ENCODE data around the gene MRPS24.
"Not testable (repeated sequence)": the region's sequence is repeated elsewhere in the genome, so short reads cannot be mapped to it uniquely, and the experiment has no call there.

The MRPS24 gene

GRCh38 chr7:43869006-43869866, at the start of gene MRPS24:
Gene MRPS24 (minus strand): TSS chr7:43869517. CDS start chr7:43869495, 22 bp downstream.
- peak; percentile 89 for DNase-seq (ENCODE audit: low read depth)

DNA sequence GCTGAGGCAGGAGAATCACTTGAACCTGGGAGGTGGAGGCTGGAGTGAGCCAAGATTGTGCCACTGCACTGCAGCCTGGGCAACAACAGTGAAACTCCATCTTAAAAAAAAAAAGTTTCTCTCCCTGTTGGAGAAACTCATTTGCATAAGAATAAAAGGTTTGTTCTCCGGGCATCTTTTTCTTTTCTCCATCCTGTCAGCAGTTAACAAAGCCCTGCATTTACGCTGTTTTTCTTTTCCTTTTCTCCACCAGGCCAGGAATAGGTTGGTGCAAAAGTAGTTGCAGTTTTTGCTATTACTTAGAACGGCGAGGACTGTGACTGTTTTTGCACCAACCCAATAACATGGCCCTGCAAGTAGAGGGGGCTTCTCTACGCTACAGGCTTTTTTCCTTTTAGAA, 46.6 kb upstream of the MRPS24 start:
- no peak for DNase-seq (ENCODE audit: low read depth)

GRCh38 chr7:43914795-43915194, 45.5 kb upstream of the MRPS24 start:
- DNase-seq (ENCODE audit: low read depth), result no peak

DNA sequence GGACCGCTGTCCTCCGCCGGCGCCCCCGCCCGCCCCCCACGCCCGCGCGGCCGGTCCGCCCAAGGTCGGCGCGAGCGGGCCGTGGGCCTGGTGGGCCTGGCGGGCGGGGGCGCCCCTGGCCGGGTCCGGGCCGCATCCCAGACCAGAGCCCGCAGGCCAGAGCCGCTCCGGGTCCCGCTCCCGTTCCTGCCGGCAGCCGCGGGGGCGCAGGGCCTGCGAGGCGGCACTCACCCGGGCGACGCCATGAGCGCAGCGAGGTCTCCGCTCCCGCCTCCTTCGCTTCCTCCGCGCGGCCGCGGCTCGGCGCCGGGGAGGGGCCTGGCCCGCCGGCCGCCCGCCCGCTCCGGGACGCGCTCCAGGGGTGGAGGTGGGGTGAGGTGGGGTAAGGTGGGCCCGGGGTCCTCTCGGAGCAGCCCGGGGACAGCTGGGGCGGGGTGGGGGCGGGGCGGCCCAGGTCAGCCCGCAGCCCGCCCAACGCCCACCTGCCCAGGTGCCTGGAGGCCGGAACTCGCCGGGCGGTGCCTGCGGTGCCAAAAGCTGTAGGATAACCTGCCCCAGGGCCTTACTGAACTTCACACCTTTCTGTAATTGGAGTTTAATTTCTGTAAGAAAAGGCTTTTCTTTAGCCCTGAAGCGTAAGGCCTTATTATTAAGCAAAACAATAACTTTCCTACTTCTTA, 37.2 kb upstream of the MRPS24 start, which contains the start of gene URGCP:
Gene URGCP (minus strand): TSS at position 266 of the 680 bp plus-strand sequence. CDS start 21 bp downstream, at position 245.
- no peak for DNase-seq (ENCODE audit: low read depth)

GRCh38 chr7:43905956-43906330, 36.6 kb upstream of the MRPS24 start:
- no peak for DNase-seq (ENCODE audit: low read depth)

DNA sequence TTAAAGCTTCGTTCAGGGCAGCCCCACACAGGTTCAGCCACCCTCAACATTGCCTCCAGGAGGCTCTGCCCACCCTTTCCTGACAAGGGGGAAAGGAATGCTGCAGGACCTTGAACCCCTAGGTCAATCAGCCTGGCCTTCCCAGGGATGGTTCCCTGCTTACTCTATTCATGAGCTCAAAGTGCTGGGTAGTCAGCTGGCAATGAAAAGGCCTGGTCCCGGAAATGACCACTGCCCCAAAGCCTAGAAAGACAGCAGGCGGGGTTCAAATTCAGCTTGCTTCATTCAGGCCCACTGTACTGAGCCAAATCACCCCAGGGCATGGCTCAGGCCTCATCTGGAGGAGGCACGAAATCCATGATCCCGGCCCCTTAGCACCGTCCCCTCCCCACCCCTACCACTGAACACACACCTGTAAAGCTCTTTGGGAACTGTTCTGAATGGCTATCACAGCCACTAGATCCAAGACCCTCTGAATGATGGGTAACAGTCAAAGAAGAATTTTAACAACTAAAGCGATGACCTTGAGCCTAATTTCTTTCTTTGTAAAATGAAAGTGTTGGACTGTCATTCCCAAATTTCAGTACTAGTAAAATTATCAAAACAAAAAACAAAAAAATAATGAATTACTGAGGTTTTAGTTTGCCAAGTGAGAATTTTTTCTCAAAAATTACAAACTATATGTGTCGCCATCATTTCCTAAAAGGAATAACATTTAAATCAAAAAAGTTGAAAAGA, 36.1 kb upstream of the MRPS24 start:
- DNase-seq (ENCODE audit: low read depth), result no peak

- no peak for DNase-seq (ENCODE audit: low read depth)
These were observed 35.4 kb upstream of the MRPS24 start for GRCh38 chr7:43904533-43905208.

DNA sequence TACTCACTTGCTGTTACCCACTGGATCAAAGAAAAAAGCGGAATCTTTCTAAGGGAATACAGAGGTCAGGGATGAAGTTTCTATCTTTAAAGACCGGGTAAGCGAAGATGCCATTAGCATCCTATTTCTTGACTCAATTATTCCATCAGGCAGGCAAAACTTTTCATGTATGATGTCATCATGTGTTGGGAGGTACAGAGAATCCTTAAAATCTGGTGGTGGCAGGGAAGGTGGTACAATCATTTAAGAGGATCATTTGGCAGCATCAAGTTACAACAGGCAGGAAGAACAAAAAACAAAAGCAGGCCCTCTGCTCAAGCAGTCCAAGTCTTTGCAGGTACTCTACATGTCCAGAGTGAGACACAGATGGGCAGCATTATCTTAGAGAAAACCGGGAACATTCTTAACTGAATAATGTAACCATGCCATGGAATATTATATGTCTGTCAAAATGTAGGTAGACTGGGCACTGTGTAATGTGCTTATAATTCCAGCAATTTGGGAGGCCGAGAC, 33.3 kb upstream of the MRPS24 start:
- no peak for DNase-seq (ENCODE audit: low read depth)

- not testable (repeated sequence) for DNase-seq (ENCODE audit: low read depth)
These were observed 29.3 kb upstream of the MRPS24 start for GRCh38 chr7:43898571-43898970.

DNA sequence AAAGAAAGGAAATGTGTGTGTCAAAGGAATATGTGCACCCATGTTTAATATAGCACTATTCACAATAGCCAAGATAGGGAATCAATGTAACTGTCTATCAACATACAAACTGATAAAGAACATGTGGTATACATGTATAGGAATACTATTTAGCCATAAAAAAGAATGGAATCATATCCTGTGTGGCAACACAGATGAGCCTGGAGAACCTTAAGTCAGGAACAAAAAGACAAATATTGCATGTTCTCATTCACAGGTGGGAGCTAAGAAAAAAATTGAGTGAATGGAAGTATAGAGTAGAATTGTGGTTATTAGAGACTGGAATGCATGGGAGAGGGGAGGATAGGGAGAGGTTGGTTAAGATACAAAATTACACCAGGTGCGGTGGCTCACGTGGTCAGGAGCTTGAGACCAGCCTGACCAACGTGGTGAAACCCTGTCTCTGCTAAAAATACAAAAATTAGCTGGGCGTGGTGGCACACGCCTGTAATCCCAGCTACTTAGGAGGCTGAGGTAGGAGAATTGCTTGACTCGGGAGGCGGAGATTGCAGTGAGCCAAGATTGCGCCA, 26.6 kb upstream of the MRPS24 start:
- DNase-seq (ENCODE audit: low read depth), result no peak

- DNase-seq (ENCODE audit: low read depth), result no peak
These were observed 22.0 kb upstream of the MRPS24 start for GRCh38 chr7:43891069-43891955.

DNA sequence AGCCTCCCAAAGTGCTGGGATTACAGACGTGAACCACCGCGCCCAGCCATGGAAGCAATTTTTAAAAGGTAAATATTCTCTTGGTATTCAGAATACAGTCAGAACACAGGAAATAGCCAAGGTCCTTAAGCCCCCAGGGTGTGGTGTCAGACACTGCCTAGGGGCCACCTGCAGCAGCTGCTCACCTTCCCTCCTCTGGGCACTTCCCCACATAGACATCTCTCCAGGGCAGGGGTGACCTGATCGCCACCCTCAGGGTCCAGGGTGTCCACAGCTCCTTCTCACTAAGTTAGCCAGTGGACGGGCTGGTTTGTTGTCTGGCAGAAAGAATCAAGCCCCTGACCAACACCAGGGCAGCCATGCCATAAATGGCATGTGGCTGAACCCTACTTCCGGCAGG, 21.2 kb upstream of the MRPS24 start:
- no peak for DNase-seq (ENCODE audit: low read depth)

DNA sequence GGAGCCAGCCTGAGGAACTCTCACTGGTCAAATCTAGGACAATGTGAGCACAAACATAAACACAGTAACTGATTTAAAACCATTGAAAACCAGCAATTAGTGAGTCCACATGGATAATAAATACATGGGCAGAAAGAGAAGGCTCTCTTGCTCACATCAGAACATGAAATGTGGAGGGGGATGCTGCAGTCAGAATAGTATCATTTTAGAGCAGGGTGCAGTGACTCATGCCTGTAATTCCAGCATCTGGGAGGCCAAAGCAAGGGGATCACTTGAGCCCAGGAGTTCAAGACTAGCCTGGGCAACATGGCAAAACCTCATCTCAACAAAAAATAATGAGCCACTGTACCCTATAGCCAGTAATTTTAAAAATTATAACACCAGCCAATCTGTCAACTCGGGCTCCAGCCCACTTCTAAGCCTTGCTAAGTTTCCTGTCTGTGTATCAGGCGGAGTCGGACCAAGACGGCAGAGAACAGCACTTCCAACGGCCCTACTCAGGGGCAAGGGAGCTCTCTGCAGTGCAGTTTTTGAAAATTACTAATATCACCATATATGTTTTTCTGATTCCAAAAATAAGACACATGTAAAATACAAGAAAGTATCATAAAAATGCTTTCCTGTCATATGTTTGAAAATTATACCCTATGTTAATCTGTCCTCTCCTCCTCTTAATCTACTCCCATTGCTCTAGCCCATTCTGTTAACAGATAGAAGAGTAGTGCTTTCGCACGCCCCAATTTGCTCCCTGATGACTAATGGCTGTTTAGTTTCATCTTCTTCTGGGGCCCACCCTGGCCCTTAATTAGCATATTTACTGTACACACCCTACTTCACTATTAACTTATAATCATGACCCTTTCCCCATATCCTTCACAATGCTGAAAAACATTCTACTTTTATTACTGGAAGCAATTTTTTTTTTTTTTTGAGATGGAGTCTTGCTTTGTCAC, 20.0 kb upstream of the MRPS24 start:
- no peak for DNase-seq (ENCODE audit: low read depth)

GRCh38 chr7:43884617-43885016, 15.3 kb upstream of the MRPS24 start:
- DNase-seq (ENCODE audit: low read depth), result no peak

GRCh38 chr7:43884209-43884608, 14.9 kb upstream of the MRPS24 start:
- DNase-seq (ENCODE audit: low read depth), result no peak

- DNase-seq (ENCODE audit: low read depth), result no peak
These were observed 11.3 kb upstream of the MRPS24 start for GRCh38 chr7:43880596-43880995.

DNA sequence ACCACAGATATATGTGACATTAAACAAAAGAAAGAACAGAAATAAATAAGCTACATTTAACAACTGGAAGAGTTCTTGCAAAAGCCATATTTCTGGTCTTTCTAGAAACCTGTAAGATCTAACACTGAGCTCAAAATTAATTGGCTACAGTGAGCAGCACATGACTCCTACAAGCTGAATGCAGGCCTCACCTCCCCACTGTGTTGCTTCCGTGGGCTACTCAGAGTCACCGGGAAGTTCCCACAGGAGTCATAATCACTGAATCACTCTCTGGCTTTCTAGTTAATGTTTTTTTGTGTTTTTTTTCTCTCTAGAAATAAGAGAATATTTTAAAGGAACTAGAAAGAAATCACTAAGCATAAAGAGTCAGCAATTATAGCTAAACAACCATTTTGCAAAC, 10.2 kb upstream of the MRPS24 start:
- peak; percentile 44 for DNase-seq (ENCODE audit: low read depth)

DNA sequence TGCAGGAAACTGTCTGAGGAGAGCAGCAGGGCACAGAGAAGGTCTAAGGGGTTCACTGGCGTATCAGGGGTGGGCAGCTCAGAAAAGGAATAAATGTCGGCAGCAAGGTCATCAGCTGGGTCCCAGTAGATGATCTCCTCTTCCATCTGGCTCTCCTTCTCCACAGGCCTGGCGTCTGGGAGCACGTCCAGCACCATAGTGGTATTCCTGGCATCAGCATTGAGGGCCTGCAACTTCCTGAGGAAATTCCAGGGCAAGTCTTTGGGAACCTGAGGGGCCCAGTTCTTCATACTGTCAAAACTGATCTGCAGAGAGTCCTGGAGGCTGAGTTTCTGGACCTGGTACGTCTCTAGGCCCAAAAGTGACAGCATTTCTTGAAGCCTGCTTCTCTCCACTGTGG, 9.6 kb upstream of the MRPS24 start:
- DNase-seq (ENCODE audit: low read depth), result no peak

All from GM04504 (cell line).